Mucosa of rectum (tissue), 2 donors: ENCODE measurements around the gene DPYD.
A peak's percentile ranks its signal among the peaks of the same experiment; 100 is the strongest.

Source experiments
- H3K27ac ChIP-seq, 2 donors: one replicate each; pipeline ENCODE4 v1.7.0; 2013; ENCODE audit warnings: inconsistent platforms in 2 of 2, low read depth in 2 of 2, low read length in 2 of 2
- H3K27me3 ChIP-seq, 2 donors: one replicate each; pipeline ENCODE4 v1.7.0; 2013; ENCODE audit warnings: low read length in 2 of 2; ENCODE audit not compliant: control insufficient read depth in 2 of 2, insufficient read depth in 2 of 2
- H3K36me3 ChIP-seq, 2 donors: one replicate each; pipeline ENCODE4 v1.7.0; 2013; ENCODE audit warnings: low read length in 2 of 2; ENCODE audit not compliant: control insufficient read depth in 2 of 2, insufficient read depth in 2 of 2
- H3K4me1 ChIP-seq, 2 donors: one replicate each; pipeline ENCODE4 v1.7.0; 2013; ENCODE audit warnings: low read length in 2 of 2, mild to moderate bottlenecking in 1 of 2; ENCODE audit not compliant: control insufficient read depth in 2 of 2, insufficient read depth in 2 of 2
- H3K4me3 ChIP-seq, 2 donors: one replicate each; pipeline ENCODE4 v1.7.0; 2013; ENCODE audit warnings: low read length in 2 of 2
- H3K9ac ChIP-seq, 2 donors: one replicate each; pipeline ENCODE4 v1.7.0; 2013; ENCODE audit warnings: low read length in 2 of 2, low read depth in 1 of 2, mild to moderate bottlenecking in 1 of 2
- H3K9me3 ChIP-seq, 2 donors: one replicate each; pipeline ENCODE4 v1.7.0; 2013; ENCODE audit warnings: low read length in 2 of 2; ENCODE audit not compliant: control insufficient read depth in 2 of 2
- donor health status: healthy.
- donor health status: Normal muscosa, but diverticular disease.

DPYD gene

DNA sequence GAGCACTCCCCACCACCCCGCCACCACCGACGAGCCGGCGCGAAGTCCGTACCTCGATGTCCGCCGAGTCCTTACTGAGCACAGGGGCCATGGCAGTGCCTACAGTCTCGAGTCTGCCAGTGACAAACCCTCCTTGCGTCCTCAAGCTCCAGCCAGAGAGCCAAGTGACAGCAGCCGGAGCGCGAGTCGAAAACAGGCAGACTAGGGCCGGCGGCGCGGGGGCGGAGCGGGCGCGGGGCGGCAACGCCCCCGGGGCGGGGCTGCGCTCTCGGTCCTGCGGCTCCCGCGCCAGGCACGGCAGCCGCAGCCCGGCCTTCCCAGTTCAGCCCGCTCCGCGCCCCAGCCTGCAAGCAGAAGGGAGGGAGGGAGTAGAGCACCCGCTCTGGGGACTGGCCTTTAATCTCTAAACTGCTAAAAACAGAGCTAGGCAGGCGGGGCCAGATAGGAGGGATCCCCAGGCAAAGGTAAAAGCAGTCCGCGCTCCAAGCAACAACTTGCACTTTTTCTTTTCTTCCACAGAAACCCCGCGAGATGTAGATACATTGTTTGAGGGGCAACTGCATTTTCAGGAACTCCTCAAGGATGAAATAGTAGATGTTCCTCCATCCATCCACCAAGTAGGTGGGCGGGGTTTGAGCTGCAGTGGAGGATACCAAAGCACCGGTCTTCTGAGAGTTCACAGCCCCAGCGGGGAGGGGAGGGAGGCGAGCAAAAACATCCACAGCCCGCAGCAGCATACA, at the start of gene DPYD:
DPYD (minus strand) TSS at position 203 of the 740 bp plus-strand sequence; CDS start at position 91, 112 bp downstream.
- Histone ChIP-seq H3K27ac (peak within 1 kb of the TSS; percentile 92), H3K4me1 (peaks cover 2 to 4% of the 10 kb centered on the region in 2 donors), H3K4me3 (peak within 1 kb of the TSS; percentile 89 to 99), H3K9ac (peak within 1 kb of the TSS; percentile 87 to 90), H3K9me3 (no peaks in the 10 kb centered on the region), H3K27me3 (no peaks in the 10 kb centered on the region), H3K36me3 (no peaks in the 10 kb centered on the region)

DNA sequence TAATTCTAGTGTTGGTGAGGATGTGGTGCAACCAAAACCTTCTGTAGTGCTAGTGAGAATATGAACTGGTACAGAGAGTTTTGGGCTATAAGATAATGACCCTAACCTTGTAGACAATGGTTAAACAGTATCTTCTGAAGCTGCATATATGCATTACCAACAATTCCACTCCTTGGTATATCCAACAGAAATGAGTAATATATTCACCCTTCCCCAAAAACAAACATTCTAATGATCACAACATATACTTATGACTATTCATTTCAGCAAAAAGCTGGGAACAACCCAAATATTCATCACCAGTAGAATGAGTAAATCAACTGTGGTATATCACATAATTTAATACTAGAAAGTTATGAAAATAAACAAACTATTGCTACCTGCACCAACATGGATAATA, 39.6 kb upstream of the DPYD start:
- Histone ChIP-seq H3K4me3 (no peak overlapping the region), H3K27ac (no peak overlapping the region), H3K4me1 (no peaks in the 10 kb centered on the region), H3K9me3 (no peaks in the 10 kb centered on the region), H3K36me3 (no peaks in the 10 kb centered on the region), H3K9ac (no peak overlapping the region), H3K27me3 (no peaks in the 10 kb centered on the region)

DNA sequence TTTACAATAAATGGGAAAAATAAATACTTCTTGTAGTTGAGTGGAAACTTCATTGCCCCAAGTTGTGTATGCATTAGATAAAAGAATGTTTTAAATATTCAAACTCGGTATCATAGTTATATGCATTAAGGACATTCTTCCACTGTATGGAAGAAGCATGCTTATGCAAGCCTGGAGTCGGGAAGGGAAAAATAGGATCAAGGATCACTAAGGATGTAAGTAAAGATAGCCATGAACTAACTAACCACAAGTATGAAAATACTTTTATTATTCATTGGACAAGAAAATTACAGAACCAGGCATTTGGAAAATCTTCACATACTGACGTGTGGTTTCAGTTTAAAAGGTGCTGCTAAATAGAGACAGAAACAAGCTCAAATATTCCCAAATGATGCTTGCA, 26.9 kb upstream of the DPYD start:
- no peak overlapping the region for H3K9ac ChIP-seq
- H3K4me3 ChIP-seq, result no peak overlapping the region
- H3K27me3 ChIP-seq, result no peaks in the 10 kb centered on the region
- no peaks in the 10 kb centered on the region for H3K9me3 ChIP-seq
- H3K36me3 ChIP-seq, result no peaks in the 10 kb centered on the region
- H3K27ac ChIP-seq, result no peak overlapping the region
- H3K4me1 ChIP-seq, result no peaks in the 10 kb centered on the region

DNA sequence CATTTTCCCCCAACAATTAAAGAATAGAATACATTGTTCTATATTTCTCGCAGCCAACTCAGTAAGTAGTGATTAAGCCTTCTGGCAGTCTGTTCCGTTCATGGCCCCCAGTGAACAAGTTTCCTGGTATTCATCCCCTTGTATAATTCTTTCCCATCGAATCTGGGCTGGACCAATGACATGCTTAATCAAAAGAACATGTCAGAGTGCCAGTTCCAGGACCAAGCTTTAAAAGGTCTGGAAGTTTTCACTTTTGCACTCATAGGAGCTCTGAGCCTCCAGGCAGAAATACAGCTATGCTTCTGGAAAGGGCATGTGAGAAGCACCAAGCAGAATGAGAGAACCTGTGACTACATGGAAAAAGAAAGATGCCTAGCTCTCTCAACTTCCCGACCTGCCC, 22.5 kb upstream of the DPYD start:
- H3K4me1 ChIP-seq, result no peaks in the 10 kb centered on the region
- H3K27ac ChIP-seq, result no peak overlapping the region
- no peak overlapping the region for H3K9ac ChIP-seq
- no peaks in the 10 kb centered on the region for H3K36me3 ChIP-seq
- no peaks in the 10 kb centered on the region for H3K9me3 ChIP-seq
- no peaks in the 10 kb centered on the region for H3K27me3 ChIP-seq
- no peak overlapping the region for H3K4me3 ChIP-seq

DNA sequence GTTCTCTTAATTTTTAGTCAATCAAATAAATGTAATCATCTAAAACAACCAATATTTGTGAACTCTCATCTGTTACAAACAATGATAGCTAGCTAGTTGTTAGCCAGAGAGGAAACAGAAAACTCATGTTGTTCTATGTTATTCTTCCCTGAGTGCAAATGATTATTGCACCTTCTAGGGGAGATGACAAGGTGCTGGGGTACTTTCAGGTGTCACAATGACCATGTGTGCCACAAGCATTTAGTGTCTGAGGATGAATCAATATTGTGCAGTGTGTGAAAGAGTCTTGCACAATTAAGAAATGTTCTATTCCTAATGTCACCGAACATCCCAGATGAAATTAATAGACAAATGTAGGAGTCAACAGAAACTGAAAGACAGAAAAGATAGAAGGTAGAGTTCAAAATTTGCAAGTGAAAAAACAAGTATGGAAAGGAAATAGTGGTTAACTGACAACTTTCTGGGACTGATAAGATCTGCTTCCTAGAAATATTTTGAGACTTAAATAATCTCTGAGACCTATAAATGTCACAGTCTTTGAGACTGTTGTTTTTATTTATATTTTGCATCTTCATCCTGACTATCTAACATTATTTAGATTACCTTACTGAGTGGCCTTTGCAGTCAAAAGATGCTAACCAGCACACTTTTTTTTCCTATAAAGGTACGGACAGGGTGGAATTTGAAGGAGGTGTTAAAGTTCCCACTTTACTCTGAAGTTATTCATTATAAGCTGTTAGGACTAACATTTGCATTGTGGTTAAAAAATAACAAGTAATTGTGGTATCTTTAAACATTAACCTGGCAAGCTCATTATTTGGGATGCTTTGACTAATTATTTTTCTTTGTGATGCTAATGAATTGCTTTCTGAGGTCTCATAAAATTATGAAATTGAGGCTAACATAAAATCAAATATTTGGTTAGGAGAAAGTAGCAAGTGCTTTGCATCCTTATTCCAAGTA, 21.6 kb upstream of the DPYD start:
- H3K27me3 ChIP-seq, result no peaks in the 10 kb centered on the region
- no peak overlapping the region for H3K9ac ChIP-seq
- no peak overlapping the region for H3K27ac ChIP-seq
- H3K4me3 ChIP-seq, result no peak overlapping the region
- no peaks in the 10 kb centered on the region for H3K9me3 ChIP-seq
- no peaks in the 10 kb centered on the region for H3K4me1 ChIP-seq
- no peaks in the 10 kb centered on the region for H3K36me3 ChIP-seq

DNA sequence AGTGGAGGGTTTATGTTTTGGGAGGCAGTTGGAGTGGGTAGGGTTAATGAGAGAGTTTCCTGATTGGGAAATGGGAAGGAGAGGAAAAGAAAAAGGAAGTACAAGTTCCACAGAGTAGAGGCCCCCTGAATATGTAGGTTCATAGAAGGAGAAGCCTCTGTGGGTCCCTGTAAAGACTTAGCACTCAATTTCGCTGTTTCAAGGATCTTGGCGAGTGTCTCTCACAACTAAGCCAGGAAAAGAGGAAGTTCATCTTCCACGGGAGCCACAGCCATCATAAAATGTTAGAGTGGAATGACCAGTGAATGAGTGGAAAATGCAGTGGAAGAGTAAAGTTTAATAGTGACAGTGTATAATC, 17.4 kb upstream of the DPYD start:
- H3K36me3 ChIP-seq, result no peaks in the 10 kb centered on the region
- no peaks in the 10 kb centered on the region for H3K9me3 ChIP-seq
- H3K9ac ChIP-seq, result no peak overlapping the region
- no peak overlapping the region for H3K4me3 ChIP-seq
- H3K27ac ChIP-seq, result no peak overlapping the region
- H3K4me1 ChIP-seq, result no peaks in the 10 kb centered on the region
- H3K27me3 ChIP-seq, result no peaks in the 10 kb centered on the region

DNA sequence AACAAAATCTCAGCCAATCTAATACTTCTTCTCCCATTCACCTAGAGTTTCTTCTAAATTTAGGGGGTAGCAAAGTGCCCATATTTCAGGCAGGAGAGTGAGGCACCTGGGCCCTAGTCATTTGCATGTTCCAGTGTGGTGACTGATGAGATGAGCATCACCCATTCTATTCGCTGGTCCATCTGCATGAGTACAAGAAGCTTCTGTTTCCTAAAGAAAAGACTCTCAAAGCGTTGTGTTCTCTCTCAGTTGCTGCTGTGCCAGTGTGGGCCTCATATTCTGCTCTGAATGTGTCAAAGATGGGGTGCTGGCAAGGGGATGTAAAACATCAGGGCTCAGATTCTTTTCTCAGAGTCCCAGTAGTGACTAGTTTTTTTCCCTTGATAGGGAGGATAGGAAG, 16.1 kb upstream of the DPYD start:
- no peak overlapping the region for H3K27ac ChIP-seq
- no peaks in the 10 kb centered on the region for H3K9me3 ChIP-seq
- no peaks in the 10 kb centered on the region for H3K27me3 ChIP-seq
- no peaks in the 10 kb centered on the region for H3K36me3 ChIP-seq
- no peaks in the 10 kb centered on the region for H3K4me1 ChIP-seq
- H3K4me3 ChIP-seq, result no peak overlapping the region
- H3K9ac ChIP-seq, result no peak overlapping the region

DNA sequence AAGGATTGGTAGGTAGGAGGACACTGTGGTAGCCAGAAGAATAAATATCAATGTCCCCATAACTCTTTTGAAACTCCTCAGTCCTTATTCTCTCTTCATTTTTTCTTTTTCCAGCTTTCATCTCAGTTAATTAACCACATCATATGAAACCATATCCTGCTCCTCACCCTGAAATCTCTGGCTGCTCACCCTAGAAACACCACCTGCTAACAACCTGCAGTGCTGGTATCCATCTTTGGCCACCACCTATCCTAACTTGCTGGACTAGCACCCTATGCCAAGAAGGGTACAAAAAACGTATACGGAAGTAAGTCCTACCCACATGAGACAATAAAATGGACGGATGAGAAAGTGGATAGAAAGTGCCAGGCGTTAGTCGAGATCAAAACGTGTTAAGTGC, 13.7 kb upstream of the DPYD start:
- Histone ChIP-seq H3K27ac (no peak overlapping the region), H3K27me3 (no peaks in the 10 kb centered on the region), H3K9me3 (no peaks in the 10 kb centered on the region), H3K9ac (no peak overlapping the region), H3K4me1 (no peaks in the 10 kb centered on the region), H3K36me3 (no peaks in the 10 kb centered on the region), H3K4me3 (no peak overlapping the region)

DNA sequence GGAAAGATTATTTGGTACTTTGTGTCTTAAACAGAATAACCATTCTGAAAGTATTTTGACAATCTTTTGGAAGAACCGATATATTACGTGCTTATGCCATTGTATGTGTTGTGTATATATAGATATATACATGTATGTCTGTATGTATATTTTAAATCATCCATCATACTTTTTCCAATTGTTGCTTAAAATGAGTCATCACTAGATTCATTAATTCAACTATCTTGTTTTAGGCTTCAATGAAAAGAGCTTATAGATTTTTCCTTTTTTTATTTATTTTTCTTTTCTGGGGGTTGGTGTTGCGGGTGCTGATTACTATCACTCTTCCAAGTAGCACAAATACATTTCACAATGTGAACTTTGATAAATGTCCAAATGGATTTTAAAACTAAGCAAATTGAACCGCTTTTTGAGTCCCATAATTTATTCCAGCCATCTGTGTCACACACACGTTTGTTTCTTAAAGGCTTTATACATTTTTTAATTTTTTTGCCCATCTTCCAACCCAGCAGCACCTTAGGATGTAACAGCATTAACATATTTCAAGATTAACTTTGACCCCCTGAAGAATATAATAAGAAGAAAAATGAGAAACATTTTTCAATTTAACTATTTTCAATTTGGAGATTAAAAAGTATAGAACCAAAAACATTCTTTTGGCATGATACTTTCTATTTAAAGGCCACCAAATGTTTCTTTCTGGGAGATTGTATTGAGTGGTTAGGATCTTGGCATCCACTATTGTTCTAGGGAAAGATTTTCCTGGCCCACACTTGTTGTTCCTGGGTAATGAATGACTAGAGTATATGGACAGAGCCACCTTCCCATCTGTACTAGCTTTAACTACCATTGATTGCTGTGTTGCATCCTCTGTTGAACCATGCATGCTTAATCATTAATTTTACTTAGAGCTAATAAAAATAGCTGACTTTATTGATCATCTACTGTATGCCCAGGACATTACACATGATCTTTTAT, 9.3 kb upstream of the DPYD start:
- Histone ChIP-seq H3K27me3 (no peaks in the 10 kb centered on the region), H3K9me3 (no peaks in the 10 kb centered on the region), H3K4me1 (no peaks in the 10 kb centered on the region), H3K27ac (no peak overlapping the region), H3K36me3 (no peaks in the 10 kb centered on the region), H3K4me3 (no peak overlapping the region), H3K9ac (no peak overlapping the region)
